Measurements from ENCODE around the gene FGF10.

The FGF10 gene

DNA sequence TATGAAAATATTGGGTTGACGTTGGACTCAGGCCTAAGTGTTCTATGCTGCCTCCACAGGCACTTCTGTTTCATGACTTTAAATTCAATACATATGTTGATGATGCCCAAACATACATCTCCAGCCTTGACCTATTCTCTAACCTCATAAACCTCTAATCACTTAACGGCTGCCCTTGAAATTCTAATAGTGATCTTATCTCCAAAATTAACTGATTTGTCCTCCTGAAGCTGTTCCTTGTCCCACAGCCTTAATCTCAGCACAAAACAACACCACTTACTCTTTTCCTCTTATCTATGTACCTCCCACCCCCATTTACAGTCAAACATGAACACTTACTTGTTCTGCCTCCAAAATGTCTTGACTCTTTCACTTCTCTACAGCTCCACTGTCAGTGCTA is 43.3 kb downstream of the FGF10 start:
- no peak for DNase-seq

DNA sequence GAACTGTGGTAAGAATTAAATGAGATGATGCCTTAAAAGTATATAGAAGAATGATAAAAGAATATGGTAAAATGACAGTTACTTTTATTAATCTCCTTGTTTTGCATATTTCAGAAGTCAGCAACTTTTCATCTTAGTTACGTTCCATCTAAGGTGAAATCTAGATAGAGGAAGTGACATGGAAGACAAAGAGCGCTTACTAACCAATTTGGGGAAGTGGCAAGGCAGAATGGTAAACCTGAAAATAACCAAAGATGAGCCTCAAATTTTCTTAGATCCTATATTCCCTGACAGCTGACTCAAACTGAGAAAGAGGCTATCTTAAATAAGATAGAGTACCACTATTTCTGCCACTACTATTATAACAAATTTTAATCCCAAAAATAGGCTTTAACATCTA is 52.5 kb downstream of the FGF10 start:
- no peak for DNase-seq

GRCh38 chr5:44334622-44335021 is 54.6 kb downstream of the FGF10 start:
- no peak for DNase-seq

- DNase-seq, result peak; percentile 70
Measured at GRCh38 chr5:44332285-44332971, 56.8 kb downstream of the FGF10 start.

DNA sequence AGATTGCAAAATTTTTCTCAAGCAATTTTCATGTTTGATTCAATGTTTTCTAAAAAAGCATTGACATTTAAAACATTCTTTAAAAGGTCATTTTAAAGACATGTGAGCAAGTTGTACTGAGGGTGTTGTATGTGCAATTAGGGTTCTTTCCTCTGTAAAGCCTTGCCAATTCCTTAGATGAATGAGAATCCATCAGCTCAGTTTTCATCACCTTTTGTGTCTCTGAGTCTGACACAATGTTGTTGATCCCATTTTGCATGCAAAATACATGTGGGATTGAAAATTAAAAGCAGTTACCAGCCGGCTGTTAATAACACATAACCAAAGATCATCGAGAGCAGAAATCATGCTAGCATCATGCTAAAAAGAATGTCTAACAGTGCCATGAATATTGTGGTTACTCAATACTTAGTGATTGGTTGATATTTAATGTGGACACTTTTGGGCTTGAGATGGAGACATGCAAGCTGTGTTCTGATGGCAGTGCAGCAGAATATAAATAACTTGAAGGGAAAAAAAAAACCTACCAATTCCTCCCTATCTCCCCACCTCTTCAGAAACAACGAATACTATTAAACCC is 57.7 kb downstream of the FGF10 start:
- no peak for DNase-seq

GRCh38 chr5:44329716-44330115 is 59.5 kb downstream of the FGF10 start:
- DNase-seq, result no peak

- DNase-seq, result peak; percentile 20
Measured at GRCh38 chr5:44321144-44321725, 68.0 kb downstream of the FGF10 start.

DNA sequence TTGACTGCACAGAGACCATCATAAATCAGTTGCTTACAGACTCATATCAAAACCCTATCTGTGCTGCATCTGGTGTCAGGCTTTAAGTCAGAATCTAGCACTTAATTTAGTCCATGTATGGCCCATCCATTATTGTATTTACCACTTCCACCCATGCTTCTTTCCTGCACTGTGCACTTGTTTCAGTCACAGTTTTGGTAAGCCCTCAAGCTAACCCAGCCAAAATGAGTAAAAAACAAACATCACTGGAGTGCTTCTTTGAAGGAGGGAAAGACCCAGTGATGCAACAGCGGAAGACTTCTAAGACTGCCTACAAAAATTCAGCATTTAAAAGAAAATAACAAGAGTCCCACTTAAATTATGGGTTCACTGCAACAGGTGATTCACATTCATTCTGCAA is 69.0 kb downstream of the FGF10 start:
- DNase-seq, result no peak

GRCh38 chr5:44318883-44319282 is 70.3 kb downstream of the FGF10 start:
- DNase-seq, result peak; percentile 36

DNA sequence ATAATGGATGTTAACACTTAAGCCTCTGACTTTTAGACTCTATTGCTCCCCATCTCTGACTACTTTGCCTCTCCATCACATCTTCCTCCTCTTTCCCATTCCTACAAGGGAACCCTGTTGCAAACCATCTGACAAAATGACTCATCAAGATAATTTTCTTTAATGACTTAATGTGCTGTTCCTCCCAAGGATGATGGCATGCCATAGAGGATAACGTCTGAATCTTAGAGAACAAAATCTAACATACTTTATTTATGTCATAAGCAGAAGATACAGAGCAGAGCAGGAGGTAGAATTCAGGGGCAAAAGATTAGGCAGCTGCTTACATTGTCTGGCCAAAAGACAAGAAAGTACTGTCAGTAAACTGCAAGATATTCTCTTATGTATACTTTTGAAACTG is 76.8 kb downstream of the FGF10 start:
- DNase-seq, result no peak

- DNase-seq, result no peak
Measured at GRCh38 chr5:44300551-44300950, 88.7 kb downstream of the FGF10 start.

DNA sequence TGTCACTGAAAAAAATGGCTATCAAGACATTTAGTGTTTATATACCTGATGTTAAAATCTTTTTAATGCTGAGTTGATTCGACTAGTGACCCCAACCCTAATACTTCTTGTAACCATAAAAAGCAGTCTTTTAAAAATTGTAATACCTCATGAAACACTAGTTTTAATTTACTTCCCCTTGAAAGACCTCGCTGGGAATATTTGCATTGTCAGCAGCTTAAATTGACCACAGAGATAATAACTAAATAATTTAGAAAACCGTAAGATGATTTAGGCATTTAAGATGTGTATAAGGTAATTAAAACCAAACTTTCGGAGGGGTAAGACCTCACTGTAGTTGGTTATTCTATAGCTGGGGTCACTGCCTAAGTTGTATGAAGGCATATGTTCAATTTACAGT is 89.8 kb downstream of the FGF10 start:
- DNase-seq, result no peak

DNA sequence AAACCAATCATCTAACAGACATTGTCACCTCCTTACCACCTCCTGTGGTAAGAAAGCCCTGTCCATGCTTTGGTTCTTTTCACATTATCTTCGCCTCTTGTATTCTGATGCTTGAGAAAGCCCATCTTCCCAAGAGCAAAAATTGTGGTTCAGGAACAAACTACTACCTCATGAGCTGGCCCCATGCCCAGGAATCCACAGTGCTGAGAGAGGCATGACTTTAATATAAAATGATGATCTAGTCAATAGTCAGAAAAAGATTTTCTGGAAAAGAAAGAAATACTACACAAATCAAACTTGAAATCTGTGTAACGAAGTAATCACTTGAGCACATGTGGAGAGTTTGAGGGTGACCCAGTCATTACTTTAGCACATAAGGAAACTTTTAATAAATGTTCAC is 94.7 kb downstream of the FGF10 start:
- no peak for DNase-seq

DNA sequence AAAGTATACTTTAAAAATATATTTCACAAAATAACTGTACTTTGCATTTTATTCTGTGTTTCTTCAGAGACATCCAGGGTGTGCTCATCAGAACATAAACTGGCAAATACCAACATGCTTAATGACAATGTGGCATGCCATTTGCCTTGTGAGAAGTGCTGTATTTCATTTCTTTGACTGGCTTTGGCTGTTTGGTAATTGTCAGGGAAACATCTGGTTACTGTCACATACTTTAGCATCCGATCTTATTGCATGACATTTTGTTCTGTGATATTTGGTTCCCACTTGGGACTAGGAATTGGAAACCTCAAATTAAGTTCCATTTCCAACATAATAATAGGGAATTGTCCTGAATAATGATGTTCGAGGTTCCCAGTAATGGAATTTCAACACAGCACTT is 96.5 kb downstream of the FGF10 start:
- no peak for DNase-seq

DNA sequence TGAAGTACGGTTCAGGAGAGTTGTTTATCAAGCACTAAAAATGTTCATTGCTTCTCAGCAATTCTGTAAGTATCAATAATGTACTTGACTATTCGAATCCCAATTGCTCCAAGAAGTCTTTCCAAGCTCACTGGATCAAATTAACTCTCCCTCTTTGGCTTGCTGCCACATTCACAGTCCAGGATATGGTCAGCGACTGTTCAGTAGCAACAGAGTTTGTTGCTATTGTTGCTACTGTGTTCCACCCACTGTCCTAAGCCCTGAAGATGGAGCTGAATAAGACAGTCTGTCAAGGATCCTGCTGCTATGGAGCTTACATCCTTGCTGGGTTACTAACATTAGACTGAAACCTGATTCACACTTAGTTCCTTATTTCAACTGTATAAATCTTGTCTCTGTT is 110.8 kb downstream of the FGF10 start:
- DNase-seq, result no peak

DNA sequence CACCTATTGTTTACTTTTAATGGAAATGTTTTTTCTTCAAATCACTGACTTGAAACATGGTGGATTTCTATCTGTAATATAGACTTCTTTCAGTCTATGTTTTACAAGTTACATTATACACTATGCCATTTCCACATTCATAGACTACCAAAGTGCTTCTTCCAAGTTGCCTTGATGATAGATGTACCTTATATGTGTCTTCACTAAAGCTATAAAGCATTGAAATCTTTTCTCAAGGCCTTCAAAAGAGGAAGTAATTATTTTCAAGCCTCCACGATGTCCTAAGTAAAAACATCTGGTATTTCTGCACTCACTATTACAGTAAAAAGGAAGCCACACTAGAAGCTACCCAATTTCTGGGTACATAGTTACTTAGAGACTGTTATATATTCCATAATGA is 113.3 kb downstream of the FGF10 start:
- no peak for DNase-seq

- DNase-seq, result no peak
Measured at GRCh38 chr5:44275329-44275728, 113.9 kb downstream of the FGF10 start.

DNA sequence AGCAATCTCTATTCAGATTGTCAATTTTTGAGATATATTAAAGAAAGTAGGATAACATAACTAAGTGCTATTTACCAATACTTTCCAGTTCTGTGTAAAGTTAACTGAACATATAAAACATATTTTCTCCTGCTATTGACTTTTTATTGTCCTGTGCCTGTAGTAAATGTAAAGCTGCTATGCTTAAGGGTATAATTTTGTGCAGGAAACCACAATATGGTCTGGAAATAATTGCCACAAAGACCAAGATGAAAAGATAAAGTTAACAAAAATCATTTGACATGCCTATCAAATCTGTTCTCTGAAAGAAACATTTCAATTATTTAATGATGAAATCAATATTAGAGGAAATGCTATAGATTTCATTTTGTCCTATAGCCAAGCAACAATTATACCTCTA is 121.3 kb downstream of the FGF10 start:
- DNase-seq, result no peak

DNA sequence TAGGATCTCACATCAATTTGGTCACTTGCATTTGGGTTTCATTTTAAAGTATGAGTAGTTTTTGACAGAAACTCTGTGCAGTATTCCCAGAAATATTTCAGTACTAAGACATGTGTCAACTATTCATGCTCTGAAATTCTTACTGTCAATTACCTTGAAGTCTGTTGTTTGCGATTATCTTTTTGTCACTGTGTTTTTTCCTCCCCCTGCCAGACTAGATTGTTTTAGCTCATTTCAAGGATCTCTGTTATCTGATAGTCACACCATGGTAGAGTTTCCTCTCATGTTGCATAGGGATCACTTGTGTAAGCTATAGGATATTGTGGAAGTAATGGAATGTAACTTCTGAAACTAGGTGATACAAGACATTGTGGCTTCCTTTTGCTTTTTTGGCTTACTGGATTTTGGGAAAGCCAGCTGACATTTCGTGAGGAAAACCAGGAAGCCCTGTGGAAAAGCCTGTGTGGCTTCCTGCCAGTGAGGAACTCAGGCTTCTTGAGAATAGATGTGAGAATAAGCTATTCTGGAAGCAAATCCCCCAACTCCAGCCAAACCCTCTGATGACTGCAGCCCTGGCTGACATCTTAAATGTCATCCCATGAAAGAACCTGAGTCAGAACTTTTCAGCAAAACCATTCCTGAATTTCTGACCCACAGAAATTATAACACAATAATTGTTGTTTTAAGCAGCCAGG is 122.2 kb downstream of the FGF10 start:
- no peak for DNase-seq

DNA sequence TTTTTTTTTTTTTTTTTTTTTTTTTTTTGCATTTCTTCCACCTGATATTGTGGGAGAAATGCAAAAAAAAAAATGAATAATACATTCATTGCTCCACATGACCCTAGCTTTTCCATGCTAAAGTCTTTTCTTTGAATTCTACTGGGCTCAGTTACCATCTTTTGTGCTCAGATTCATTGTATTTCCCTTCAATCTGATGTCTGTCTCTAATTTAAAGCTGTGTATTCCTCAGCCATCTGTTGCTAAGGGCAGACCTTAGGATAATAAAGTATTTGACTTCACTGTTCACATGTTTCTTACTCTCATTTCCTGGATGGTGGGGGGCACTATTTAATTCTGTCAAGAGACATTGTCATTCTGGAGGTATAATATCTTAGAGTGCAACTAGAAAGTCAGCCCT is 123.5 kb downstream of the FGF10 start:
- no peak for DNase-seq

GRCh38 chr5:44260793-44261192 is 128.4 kb downstream of the FGF10 start:
- no peak for DNase-seq

DNA sequence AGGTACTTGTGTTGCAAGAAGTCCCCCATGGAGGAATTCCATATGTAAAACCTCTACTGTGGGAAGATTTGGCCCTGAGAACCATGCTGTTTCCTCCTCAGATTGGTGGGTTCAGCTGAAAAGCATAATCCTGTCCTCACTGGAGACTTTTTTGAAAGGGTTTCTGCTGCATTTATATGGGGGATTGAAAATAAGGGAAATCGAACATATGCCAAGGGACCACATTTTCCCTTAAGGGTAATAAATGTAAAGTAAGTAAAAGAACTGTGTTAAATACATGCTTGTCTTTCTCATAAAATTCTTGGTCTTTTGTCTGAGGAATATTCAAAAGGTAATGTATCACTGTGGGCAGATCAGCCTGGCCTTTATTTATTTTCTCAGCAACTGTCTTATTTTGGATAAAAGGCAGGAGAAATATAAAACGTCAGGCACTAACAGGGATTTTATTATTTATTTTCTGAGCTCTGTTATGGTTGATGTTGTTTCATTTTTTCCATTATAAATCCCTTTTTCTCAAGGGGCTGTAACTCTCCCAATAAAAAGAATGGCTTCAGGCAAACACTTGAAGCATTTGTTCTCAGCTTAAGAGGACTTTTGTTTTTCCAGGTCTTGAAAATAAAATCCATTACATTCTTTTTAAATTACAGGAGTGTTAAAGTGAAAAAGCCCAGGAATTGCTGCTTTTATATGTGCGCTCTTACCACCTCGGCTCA is 131.4 kb downstream of the FGF10 start:
- DNase-seq, result no peak

- DNase-seq, result no peak
Measured at GRCh38 chr5:44257221-44257620, 132.0 kb downstream of the FGF10 start.
